ENCODE results near the gene BBOX1. TPM values are rescaled to one million over a fixed set of nuclear protein-coding genes. Genes with fewer than 3 reads are reported as not detected.
A peak's percentile ranks its signal among the peaks of the same experiment; 100 is the strongest.
"Not testable (repeated sequence)": the region's sequence is repeated elsewhere in the genome, so short reads cannot be mapped to it uniquely, and the experiment has no call there.

The BBOX1 gene, protein sequence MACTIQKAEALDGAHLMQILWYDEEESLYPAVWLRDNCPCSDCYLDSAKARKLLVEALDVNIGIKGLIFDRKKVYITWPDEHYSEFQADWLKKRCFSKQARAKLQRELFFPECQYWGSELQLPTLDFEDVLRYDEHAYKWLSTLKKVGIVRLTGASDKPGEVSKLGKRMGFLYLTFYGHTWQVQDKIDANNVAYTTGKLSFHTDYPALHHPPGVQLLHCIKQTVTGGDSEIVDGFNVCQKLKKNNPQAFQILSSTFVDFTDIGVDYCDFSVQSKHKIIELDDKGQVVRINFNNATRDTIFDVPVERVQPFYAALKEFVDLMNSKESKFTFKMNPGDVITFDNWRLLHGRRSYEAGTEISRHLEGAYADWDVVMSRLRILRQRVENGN
- not detected in 2 replicates for total RNA-seq (2014; rRNA removed; shearing (Covaris generic))

DNA sequence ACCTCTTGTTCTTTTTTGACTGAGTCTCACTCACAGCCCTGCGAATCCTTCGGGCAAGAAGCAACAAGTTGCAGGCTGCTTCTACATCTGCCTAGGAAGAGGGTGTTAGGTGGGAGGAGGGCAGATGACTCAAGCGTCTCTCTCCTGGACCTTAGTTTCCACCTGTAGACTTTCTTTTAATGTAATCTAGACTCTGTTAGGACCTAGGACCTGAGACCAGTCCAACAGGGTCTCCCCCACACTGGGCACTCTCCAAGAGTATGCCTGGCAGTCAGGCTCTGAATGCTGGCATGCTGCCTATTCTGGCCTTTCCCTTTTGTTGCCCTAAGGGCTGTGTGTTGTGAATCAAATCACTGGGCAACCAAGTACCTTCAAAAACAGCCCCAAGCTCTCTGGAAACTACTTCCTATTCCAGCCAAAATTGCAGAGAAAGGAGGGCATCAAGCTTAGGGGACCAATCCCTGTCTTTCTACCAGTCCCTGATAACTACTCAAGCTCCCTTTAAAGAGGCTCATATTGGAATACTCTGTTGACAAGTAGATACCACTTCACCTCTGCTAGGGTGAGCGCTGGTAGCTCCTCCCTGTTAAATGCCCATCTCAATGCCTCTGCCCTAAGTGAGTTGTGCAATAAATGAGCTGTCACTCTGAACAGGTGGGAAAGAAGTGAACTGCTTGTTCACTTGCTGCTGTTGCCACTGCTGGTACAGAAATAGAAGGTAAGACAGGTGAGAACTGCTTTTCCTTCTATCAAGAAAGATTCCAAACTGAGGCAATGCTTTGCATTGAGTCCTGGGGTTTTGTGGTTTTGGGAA lies at the start of gene BBOX1:
TSS of gene BBOX1 (plus strand) at position 514 of the 814 bp plus-strand sequence. CDS start 14,616 bp downstream, outside the sequence.
- peak; percentile 4 for DNase-seq (ENCODE audit: low read depth)

DNA sequence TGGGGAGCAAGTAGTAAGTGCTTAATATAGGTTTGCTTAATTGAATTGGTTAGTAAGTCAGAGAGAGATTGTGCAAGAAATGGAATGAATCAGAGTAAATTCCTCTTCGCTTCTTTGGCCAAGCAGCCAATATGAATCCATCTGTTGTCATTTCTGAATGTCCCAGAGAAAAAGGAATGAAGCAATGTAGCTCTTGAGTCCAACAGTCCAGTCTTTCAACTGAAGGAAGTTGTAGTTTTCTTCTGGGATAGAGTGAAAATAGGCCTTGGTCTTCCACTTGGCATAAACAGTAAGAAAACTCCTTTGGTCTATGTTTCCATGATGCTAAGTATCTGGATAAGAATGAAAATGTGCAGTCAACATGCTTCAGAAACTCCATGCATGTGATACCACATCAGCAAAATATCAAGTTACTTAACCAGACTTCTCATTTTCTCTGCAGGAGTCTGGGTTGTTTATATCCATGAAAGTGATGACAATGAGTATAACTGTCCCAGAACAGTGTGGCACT lies 48.5 kb upstream of the BBOX1 start:
- DNase-seq (ENCODE audit: low read depth) = no peak

DNA sequence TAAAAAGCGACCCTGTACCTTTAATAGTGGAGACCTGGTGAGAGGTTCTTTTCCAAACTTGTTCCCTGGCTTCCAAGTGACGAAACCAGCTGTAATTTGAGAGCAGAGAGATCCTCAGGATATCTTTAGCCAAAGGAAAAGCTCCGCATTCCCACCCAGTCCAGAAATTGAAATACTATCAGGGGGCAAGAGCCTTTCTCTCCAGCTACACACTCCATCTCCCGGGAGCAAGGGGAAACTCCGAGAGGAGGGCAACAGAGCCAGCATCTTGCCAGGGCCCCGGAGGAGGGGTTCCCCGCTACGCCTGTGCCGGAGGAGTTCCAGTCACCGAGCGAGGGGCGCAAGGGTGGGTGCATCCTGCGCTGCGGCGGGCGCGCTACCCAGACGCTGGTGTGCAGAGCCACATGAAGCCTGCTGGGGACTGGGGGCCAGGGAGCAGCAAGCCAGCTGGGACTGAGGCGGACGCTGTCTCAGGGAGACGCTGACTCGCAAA lies 46.6 kb upstream of the BBOX1 start, which contains the start of gene FIBIN:
TSS of gene FIBIN (plus strand) at position 148 of the 493 bp plus-strand sequence. CDS start 415 bp downstream, outside the sequence.
- DNase-seq (ENCODE audit: low read depth) = peak; percentile 13

DNA sequence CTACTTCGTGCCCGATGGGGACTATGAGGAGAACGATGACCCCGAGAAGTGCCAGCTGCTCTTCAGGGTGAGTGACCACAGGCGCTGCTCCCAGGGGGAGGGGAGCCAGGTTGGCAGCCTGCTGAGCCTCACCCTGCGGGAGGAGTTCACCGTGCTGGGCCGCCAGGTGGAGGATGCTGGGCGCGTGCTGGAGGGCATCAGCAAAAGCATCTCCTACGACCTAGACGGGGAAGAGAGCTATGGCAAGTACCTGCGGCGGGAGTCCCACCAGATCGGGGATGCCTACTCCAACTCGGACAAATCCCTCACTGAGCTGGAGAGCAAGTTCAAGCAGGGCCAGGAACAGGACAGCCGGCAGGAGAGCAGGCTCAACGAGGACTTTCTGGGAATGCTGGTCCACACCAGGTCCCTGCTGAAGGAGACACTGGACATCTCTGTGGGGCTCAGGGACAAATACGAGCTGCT lies 46.0 kb upstream of the BBOX1 start:
- DNase-seq (ENCODE audit: low read depth) = no peak

DNA sequence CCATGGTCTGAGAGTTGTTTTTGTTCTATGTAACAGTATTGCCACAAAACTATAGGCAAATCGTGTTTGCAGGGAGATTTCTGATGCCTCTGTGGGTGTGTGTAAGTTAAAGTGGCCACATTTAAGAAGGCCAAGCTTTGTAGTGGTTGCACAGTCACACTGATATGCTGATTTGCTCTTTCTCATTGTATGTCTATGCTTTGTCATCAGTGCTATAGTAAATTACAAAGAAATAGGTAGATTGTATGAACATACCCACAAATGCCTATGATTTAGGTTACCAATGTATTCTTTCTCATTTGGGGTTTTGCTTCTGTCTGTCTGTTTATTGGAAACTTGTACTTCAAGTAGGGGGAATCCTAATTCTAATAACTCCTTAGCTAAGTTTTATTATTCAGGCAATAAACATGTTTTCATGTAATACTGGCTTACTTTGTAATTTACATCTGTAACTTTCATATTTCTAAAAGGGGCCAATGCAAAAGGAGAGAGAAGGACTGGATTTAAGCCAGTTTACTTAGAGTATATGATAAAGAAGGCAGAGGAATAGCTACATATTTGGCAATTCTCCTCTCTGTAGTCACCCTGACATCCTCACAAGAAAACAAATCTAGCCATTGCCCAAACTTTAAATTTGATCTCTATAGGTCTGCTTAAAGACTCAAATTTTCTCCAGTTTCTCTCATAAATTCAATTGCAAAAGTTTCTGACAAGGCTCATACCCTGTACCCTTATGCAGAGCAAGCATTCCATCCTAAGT lies 44.7 kb upstream of the BBOX1 start:
- no peak for DNase-seq (ENCODE audit: low read depth)

DNA sequence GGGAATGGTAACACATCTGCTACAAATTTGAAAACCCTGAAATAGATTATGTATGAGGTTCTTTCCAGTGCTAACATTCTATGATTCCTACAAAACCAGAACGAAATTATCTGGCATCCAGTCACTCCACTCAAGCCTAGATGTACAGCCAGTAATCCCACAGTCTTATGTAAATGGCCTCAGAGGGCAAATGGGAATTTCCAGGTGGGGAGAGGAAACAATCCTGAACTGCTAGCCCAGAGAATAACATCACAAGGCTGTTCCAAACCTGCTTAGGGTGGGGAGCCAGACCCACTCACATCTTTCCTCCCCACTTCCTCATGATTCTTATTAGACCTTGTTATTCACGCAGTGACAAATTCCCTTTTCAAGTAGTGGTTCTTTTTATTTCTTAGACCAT lies 43.2 kb upstream of the BBOX1 start:
- DNase-seq (ENCODE audit: low read depth) = no peak

DNA sequence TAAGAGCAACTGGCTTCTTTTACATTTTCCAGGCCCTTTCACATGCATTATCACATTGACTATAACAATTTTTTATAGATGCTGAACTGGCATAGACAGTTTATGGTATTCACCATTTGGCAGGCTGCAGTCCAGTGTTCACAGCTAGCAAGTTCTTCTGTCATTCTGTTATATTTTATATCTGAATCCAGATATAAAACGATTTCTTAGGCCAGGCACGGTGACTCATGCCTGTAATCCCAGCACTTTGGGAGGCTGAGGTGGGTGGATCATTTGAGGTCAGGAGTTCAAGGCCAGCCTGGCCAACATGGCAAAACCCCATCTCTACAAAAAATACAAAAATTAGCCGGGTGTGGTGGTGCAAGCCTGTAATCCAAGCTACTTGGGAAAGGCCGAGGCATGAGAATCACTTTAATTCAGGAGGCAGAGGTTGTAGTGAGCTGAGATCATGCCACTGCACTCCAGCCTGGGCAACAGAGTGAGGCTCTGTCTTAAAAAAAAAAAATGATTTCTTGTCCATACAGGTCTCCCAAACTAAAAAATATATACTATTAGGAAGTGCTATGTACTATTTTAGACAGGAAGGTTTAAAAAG lies 39.4 kb upstream of the BBOX1 start:
- not testable (repeated sequence) for DNase-seq (ENCODE audit: low read depth)

DNA sequence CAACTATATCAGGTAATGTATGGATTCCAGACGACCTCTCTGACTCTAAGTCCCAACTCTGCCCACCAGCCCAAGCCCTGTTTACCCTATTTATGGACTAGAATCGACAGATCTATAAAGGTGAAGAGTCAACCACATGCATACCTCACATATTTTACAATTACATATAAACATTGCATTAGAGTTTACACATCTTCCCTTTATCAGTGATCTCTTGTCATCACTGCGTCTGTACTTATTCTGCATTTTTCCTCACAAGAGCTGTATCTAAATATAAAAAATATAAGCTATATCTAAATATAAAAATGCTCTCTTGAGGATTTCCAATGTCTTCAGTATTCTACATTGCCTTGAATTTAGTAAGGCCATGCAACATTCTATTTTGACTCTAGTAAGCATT lies 38.2 kb upstream of the BBOX1 start:
- no peak for DNase-seq (ENCODE audit: low read depth)

DNA sequence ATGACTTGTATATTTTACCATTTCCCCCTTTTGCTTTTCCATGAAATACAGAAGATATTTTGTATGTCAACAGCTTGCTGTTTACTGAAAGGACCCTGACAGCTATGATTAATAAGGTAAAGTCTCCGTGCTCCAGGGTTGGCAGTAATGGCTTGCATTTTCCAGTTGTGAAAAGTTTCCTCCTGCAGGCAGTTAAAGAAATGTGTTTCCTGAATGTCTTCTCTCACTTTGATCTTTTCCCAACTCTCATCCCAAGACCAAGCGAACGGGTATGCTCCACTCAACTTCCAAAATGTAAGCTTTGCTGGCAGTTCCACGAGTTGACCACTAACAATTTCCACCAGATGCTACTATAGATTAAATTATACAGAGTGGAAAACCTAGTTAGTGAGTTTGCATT lies 37.8 kb upstream of the BBOX1 start:
- no peak for DNase-seq (ENCODE audit: low read depth)

DNA sequence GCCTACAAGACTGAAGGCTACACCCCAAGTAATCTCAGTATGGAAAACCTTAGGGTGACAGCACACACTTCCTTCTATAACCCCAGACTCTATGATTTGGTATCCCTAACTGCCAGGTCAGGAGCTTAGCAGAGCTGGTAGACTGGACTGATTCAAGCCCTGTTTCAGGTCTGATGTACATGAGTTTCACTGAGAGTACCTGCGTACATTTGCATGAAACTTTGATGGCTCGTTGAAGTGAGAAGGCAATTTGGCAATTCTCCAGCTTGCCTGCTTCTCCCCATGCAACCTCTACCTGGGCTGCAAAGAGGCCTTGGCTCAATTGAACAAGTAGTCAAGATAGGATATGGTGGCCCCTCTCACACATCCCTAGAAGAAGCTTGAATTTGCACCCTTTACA lies 36.5 kb upstream of the BBOX1 start:
- DNase-seq (ENCODE audit: low read depth) = no peak

DNA sequence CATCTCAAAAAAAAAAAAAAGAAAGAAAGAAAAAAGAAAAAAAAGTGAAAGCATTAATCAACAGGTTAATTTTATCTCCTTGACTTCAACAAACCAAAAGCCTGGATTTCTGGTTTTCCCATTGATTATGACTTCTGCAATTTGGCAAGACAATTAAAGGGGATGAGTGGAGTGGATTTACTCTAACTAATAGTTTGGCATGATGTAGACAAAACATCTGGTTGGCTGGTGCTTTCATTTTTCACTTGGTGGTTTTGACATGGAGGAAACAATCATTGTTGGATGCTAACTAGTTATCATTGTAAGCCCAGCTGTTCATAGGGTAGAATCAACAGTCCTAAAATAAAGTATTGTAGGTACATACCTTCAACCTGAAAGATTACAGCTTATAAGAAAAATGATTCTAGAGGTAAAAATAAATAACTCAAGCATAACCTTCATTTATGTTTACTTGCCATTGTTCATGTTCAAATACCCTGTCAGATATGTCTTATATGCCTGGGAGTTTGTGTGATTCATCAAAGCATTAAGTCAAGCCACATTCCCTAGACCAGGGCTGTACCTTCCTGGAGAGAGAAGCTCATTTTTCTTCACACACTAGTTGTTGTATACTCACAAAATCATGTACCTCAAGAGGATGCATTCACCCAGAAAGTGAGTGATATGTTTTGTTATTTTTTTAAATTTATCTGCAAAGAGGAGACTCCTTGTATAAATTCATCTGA lies 31.6 kb upstream of the BBOX1 start:
- DNase-seq (ENCODE audit: low read depth) = no peak

DNA sequence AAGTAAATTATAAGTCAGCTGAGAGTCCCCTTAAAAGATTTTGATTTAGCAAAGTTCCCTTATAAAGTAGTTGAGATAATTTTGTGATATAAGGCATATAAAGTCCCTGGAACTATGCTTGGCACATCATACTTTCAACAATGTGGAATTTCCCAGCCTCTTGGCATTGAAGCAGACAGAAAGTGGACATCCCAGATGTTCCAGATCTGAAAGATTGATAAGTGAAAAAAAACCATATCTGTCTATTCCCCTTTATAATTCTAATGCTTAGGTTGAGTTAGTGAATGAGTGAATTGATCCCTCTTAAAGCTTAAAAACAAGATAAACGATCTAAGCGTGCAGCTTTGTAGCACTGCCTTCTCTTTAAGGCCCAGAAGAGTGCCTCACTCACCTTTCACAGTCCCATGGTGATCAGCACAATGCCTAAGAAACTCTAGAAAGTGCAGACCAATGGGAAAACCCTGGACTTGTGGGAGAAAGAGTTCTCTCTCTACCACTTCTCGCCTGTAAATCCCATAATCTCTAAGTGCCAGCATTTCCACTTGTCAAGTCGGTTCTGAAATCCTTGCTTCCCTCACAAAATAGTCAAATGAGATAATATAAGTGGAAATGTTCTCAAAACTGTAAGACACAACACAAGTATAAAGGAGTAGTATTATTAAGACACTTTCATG lies 28.9 kb upstream of the BBOX1 start:
- DNase-seq (ENCODE audit: low read depth) = no peak

DNA sequence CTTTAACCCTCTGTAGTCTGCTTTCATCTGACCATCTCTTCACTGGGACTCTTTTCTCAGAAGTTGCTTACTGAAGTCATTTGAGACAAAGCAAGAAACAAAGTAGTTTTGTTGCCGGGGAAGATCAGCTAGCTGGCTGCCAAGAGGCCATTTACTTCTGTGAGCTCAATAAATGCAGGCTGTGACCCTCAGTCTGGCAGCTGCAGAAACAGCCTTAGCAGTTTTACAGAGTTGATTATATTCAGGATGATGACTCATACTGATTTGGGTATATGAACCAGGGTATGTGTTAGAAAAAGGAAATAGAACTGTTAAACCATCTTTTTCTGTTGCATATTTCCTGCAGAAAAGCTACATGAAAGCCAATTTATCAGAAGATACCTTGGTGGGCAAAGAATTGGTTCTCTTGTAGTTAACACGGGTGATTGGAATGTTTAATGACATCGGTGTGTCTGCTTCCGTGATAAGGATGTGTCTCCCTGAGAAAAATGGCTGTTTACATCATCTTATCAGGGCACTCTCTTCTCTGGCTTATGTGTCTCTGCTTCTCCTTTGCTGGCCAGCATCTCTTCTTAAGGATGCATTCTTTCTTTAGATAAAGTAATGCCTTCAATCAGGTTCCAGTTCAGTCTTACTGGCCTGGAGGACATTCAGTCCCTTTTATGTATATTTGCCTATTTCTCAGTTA lies 28.2 kb upstream of the BBOX1 start:
- DNase-seq (ENCODE audit: low read depth) = peak; percentile 40

DNA sequence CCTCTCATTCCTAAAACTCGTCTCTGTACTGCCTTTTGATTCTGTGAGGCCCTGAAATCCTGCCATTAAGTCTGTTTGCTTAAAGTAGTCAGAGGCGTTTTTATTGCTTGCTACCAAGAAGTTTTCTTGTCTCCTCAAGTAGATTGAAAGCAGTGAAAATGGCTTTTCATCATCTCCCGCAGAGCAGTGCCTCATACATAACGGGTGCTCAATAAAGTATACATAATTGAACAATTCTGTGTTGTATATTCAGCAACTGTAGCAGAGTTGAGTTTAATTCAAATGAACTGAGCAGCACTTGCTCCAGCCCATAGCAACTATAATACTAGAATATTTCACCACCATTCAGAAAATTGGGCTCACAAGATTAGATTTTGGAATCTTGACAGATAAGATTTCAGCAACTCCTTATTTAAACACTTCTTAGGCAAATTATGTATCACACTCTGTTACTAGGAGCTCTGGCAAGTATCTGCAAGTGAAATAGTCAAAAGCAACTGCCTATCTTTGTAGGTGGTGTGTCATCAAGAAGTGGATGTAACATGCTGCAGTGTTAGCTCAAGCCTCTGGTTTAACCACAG lies 26.7 kb upstream of the BBOX1 start:
- no peak for DNase-seq (ENCODE audit: low read depth)

DNA sequence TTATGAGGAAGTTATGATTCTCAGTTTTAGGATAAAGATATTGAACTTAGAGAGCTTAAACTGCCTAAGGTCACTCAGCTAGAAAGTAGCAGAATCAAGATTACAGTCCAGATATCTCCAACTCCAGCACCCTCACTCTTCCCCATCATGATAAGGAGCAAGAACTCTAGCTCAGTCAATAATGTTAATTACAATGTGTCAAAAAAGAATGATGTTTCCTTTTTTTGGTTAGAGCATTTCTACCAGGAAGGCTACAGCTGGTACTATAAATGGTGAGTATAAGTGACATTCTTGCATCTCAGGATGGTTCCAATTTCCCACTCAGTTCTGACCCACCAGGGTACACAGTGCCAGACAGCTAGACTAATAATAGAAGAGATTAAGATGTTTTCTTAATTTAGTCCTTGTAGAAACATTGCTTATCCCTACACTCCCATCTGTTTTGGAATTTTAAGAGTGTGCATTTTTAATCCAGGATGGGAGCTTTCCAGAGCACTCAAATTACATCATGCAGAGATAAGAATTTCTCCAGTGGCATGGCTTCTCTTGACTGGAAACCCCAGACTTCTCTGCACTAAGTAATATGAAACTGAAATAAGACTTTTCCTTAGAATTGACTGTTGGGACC lies 21.6 kb upstream of the BBOX1 start:
- DNase-seq (ENCODE audit: low read depth) = no peak

DNA sequence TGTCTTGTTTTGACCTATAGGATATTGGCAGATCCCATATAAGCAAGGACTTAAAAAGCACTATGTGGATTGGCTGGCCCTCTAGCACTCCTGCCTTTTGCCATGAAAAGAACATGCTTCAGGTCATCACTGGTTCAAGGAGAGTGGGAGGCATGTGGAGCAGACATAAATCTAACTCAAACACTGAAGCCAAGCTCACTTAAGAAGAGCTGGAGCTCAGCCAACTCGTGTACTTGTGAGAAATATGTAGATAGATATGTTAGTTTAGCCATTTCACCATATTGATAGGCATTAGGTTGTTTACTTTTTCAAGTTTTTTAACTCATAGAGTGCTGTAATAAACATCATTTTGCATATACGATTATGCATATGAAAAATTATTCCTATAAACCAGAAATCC lies 19.9 kb upstream of the BBOX1 start:
- no peak for DNase-seq (ENCODE audit: low read depth)

DNA sequence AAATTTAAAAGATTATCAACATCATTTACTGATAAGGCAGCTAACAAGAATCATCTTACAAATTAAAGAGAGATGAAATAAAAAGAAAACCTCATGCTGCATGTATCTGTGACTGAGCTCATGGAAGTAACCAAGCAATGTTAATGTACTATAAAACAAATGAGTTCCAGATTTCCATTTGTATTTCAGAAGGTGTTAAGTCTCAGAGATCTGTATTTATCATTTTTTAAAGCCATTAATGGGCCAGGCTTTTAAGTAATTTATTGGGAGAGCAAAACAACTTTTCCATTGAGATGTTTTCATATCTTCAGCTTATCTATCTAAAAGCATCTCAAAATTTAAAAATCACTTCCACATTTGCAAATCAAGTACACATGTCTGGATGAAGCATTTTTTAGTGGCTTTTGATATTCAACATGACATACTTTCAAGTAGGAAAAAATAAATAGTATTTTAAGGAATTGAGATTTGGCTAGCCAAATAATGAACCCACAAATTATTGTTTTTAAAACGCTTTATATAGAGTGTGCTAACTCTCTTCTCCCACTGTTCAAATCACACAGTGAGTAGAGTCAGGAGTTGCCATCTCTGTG lies 17.9 kb upstream of the BBOX1 start:
- no peak for DNase-seq (ENCODE audit: low read depth)

DNA sequence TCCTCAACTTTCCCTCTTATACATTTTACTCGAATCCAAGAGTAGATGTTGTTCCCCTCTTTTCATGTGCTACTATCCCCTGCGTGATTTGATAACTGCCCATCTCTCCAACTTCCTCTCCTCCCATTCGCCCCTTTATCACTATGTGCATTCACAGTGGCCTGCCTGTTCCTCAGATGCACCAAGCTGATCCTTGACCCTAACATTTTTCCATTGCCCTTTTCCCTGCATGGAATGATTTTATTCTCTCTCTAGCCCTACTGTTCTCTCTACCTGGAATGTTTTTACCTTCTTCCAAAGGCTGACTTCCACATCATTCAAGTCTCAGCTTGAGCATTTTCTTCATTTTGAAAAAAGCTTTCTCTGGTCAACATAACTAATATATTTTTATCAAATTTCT lies 15.8 kb upstream of the BBOX1 start:
- DNase-seq (ENCODE audit: low read depth) = no peak
